HFF-Myc (cell line): Measurements from ENCODE around the gene C20orf202.
A peak's percentile ranks its signal among the peaks of the same experiment; 100 is the strongest.

ENCODE experiments used
- DNase-seq: peaks from one replicate; pipeline ENCODE4 v3.0.0-alpha.2; 2011; ENCODE audit warnings: low read depth; ENCODE audit errors: extremely low read depth
- H3K4me3 ChIP-seq: replicated peaks from 2 replicates; pipeline ENCODE4 v1.5.1; 2011; ENCODE audit warnings: low read depth, mild to moderate bottlenecking, control low read depth, low read length
- TF ChIP-seq, protein P1 (sequence below): IDR thresholded peaks from 2 replicates; pipeline ENCODE4 v1.5.1; 2012; ENCODE audit warnings: mild to moderate bottlenecking, low read depth, low read length, control low read depth; ENCODE audit errors: missing control alignments

C20orf202 gene

DNA sequence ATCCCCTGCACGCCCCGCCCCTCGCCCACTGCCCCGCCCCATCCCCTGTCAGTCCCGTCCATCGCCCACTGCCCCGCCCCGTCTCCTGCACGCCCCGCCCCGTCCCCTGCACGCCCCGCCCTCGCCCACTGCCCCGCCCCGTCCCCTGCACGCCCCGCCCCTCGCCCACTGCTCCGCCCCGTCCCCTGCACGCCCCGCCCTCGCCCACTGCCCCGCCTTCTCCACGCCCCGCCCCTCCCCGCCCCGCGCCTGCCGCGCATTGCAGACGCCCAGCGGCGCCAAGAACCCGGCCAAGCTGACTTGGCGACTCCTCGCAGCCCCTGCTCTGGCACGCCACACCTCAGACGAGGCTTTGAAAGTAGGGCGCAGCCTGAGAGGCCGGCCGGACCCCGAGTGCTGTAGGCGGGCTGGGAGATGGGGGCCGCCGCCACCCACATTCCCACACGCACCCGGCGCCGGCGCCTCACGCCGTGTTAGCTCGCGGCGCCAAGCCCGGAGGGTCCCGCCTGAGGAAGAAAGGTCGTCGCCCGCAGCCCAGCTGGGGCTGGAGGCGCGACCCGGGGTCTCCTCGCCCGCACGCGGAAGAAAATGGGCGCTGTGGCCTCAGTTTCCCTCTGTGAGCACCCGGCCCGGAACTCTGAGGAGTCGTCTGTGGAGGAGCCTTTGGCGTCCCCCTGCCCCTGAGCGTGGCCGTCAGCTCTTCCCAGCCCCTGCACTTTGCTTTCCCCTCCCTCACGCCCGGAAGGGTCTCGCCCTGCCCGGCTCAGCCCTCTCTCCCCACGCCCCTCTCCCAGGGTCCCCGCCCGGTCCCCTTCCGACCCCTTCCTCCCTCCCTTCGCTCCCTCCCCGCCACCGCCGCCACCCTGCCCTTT is 22.8 kb downstream of the C20orf202 start, which contains the start of gene RAD21L1:
TSS of gene RAD21L1 (plus strand) at position 262 of the 872 bp plus-strand sequence. CDS start 2,410 bp downstream, outside the sequence.
- peak within 1 kb of the TSS; percentile 54 for H3K4me3 ChIP-seq
- no peak for DNase-seq
- TF ChIP-seq, protein P1, sequence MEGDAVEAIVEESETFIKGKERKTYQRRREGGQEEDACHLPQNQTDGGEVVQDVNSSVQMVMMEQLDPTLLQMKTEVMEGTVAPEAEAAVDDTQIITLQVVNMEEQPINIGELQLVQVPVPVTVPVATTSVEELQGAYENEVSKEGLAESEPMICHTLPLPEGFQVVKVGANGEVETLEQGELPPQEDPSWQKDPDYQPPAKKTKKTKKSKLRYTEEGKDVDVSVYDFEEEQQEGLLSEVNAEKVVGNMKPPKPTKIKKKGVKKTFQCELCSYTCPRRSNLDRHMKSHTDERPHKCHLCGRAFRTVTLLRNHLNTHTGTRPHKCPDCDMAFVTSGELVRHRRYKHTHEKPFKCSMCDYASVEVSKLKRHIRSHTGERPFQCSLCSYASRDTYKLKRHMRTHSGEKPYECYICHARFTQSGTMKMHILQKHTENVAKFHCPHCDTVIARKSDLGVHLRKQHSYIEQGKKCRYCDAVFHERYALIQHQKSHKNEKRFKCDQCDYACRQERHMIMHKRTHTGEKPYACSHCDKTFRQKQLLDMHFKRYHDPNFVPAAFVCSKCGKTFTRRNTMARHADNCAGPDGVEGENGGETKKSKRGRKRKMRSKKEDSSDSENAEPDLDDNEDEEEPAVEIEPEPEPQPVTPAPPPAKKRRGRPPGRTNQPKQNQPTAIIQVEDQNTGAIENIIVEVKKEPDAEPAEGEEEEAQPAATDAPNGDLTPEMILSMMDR: no peak

DNA sequence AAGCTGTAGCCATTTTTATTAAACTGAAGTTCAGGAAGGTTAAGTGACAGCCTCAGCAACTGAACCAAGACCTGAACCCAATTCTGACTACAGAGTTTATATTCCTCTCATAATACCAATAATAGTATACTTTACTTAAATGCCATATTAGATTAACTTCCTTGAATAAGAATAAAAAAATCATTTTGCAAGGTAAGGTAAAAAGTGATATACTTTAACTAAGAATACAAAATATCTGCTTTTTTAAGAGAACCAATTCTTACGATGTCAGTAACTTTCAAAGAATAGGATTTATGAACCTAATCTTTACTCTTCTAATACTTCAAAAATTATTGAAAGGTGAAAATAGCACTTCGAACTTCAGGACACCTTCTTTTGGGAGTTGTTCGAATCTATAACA is 26.3 kb downstream of the C20orf202 start:
- H3K4me3 ChIP-seq: no peak overlapping the region
- TF ChIP-seq, protein P1: no peak
- DNase-seq: no peak

DNA sequence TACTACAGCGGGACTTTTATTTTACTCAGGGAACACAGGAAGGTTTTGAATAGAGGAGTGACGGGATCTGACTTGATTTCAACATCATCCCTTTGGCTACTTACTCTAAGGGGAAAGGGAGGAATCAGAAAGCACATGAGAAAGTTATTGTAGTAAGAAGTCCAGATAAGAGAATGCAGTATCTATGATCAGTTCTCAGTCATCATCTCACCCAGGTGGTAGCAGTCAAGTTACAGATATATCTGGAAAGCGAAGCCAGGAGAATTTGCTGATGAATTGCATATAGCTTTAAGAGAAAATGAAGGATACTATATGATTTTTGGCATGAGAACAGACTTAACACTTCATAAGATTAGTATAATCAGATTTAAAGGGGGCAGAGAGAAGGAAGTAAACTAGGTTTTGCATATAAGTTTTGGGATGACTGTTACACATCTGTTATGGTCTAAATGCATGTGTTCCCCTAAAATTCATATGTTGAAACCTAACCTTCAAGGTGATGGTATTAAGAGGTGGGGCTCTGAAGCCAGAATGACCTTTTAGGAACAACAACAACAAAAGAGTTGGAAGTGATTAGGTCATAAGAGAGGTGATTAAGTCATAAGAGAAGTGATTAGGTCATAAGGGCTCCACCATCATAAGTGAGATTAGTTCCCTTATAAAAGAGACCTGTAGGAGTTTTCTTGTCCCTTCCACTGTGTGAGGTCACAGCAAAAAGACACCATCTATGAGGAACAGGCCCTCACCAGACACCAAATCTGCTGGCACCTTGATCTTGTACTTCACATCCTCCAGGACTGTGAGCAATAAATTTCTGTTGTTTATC is 29.2 kb downstream of the C20orf202 start:
- TF ChIP-seq, protein P1: no peak
- DNase-seq: no peak
- H3K4me3 ChIP-seq: no peak overlapping the region

DNA sequence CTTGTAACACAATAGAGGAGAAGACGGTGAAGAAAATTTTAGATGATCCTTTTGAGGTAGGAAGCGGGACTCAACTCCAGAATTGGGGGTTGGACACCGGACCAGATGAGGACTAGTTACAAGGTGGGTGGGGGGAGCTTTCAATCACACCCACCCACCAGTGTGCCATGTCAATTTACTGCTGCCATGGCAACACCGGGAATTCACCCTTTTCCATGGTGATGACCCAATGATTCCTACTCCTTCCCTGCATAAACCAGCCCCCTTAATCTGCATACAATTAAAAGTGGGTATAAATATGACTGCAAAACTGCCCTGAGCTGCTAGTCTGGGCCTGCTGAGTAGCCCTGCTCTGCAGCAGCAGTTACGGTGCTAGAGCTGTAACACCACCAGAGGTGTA is 37.3 kb downstream of the C20orf202 start:
- TF ChIP-seq, protein P1: no peak
- no peak for DNase-seq
- H3K4me3 ChIP-seq: no peak overlapping the region

DNA sequence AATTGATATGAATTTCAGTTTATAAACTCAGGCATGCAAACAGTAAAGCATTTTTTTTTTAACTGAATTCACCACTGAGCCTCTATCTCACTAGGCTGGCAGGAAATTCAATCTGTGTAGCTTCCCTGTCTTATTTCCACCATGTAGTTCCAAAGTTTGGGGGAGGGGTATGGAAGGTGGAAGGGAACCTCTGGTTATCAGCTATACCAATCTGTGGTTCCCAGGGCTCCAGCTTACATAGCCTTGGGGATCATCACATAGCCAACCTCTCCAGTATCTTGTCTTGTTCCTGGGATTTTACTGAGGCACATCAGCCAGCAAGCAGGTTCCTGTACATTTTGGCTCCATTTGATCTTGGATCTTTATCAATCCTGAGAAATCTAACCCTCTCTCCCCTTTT is 38.2 kb downstream of the C20orf202 start:
- TF ChIP-seq, protein P1: no peak
- no peak for DNase-seq
- H3K4me3 ChIP-seq: no peak overlapping the region

DNA sequence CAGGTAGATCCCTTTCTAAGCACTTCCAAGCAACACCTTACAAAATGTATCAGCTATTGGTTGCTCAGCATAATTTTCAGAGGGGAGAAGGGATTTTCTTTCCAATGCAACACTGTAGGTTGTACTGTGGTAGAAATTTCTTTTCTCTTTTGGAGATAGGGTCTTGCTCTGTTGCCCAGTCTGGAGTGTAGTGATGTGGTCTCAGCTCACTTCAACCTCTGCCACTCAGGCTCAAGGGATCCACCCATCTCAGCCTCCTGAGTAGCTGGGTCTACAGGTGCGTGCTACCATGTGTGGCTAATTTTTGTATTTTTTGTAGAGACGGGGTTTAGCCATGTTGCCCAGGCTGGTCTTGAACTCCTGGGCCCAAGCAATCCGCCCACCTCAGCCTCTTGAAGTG is 38.8 kb downstream of the C20orf202 start:
- no peak for DNase-seq
- no peak overlapping the region for H3K4me3 ChIP-seq
- TF ChIP-seq, protein P1: no peak
